Osteoblast (primary cell): ENCODE results near the gene DDR1. TPM values are rescaled to one million over a fixed set of nuclear protein-coding genes. Genes with fewer than 3 reads are reported as not detected.
A peak's percentile ranks its signal among the peaks of the same experiment; 100 is the strongest.

Experiments
- DNase-seq: peaks from one replicate; pipeline ENCODE4 v3.0.0; 2011; ENCODE audit warnings: low spot score, mixed read lengths; ENCODE audit not compliant: insufficient read length; ENCODE audit errors: missing footprints
- H2AFZ ChIP-seq: 2 replicates; pipeline ENCODE4 v1.6.0; 2011; ENCODE audit warnings: mild to moderate bottlenecking, low read length
- H3K27ac ChIP-seq: 2 replicates; pipeline ENCODE4 v1.5.1; 2011; ENCODE audit warnings: mild to moderate bottlenecking, low read depth, low read length, moderate library complexity
- H3K27me3 ChIP-seq: 2 replicates; pipeline ENCODE4 v1.6.0; 2012; ENCODE audit warnings: mild to moderate bottlenecking, control low read depth, inconsistent platforms, low read length, moderate library complexity; ENCODE audit not compliant: insufficient read depth
- H3K36me3 ChIP-seq: 2 replicates; pipeline ENCODE4 v1.5.1; 2011; ENCODE audit warnings: mild to moderate bottlenecking, low read length, control low read depth, moderate library complexity; ENCODE audit not compliant: insufficient read depth
- H3K4me1 ChIP-seq: 2 replicates; pipeline ENCODE4 v1.5.1; 2011; ENCODE audit warnings: mild to moderate bottlenecking, low read length, control low read depth, moderate library complexity; ENCODE audit not compliant: insufficient read depth
- H3K4me2 ChIP-seq: 2 replicates; pipeline ENCODE4 v1.6.0; 2011; ENCODE audit warnings: mild to moderate bottlenecking, low read length; ENCODE audit not compliant: insufficient read depth
- H3K4me3 ChIP-seq: fragments of 200-600 bp; sonication (generic); 3 replicates; pipeline ENCODE4 v1.5.1; 2012; ENCODE audit warnings: mild to moderate bottlenecking, low read length, inconsistent platforms; ENCODE audit not compliant: insufficient read depth
- H3K79me2 ChIP-seq: 2 replicates; pipeline ENCODE4 v1.6.0; 2012; ENCODE audit warnings: mild to moderate bottlenecking, low read length, control low read depth, inconsistent platforms; ENCODE audit not compliant: insufficient read depth
- H3K9me3 ChIP-seq: 2 replicates; pipeline ENCODE4 v1.5.1; 2011; ENCODE audit warnings: low read depth, low read length, control low read depth
- H4K20me1 ChIP-seq: 2 replicates; pipeline ENCODE4 v1.6.0; 2012; ENCODE audit warnings: mild to moderate bottlenecking, low read length, control low read depth; ENCODE audit not compliant: insufficient read depth
- CTCF ChIP-seq: IDR thresholded peaks from 2 replicates; pipeline ENCODE4 v1.5.1; 2011; ENCODE audit warnings: mild to moderate bottlenecking, low read depth, low read length, moderate library complexity; ENCODE audit errors: extremely low read depth
- total RNA-seq: library from RNA; depleted of rRNA; stranded (reverse); fragments of >200 nt; gene quantifications from 2 replicates; pipeline ENCODE4 v1.2.3, GENCODE V29; 2012

Gene DDR1
- total RNA-seq, 1 donor, result 22.4 TPM

GRCh38 chr6:30885481-30885998, 1.2 kb downstream of the DDR1 start:
- Histone ChIP-seq H4K20me1 (peaks cover 7% of the 10 kb centered on the region), H3K79me2 (peaks cover 21% of the 10 kb centered on the region), H3K27me3 (no peaks in the 10 kb centered on the region), H3K4me1 (peaks cover 44% of the 10 kb centered on the region), H3K36me3 (no peaks in the 10 kb centered on the region), H3K27ac (peak overlapping the region; percentile 3), H3K4me3 (peak overlapping the region; percentile 79), H2AFZ (peak overlapping the region; percentile 54), H3K4me2 (peak overlapping the region; percentile 96), H3K9me3 (no peaks in the 10 kb centered on the region)
- no peak for TF ChIP-seq CTCF
- DNase-seq, result peak; percentile 85

- Histone ChIP-seq H3K4me3 (peak overlapping the region; percentile 79), H2AFZ (peak overlapping the region; percentile 54), H3K79me2 (peaks cover 21% of the 10 kb centered on the region), H4K20me1 (peaks cover 7% of the 10 kb centered on the region), H3K27me3 (no peaks in the 10 kb centered on the region), H3K9me3 (no peaks in the 10 kb centered on the region), H3K36me3 (no peaks in the 10 kb centered on the region), H3K4me1 (peaks cover 44% of the 10 kb centered on the region), H3K27ac (peak overlapping the region; percentile 3), H3K4me2 (peak overlapping the region; percentile 96)
- peak; percentile 97 for DNase-seq
- no peak for TF ChIP-seq CTCF
Observed at GRCh38 chr6:30885999-30886896, 1.9 kb downstream of the DDR1 start.

DNA sequence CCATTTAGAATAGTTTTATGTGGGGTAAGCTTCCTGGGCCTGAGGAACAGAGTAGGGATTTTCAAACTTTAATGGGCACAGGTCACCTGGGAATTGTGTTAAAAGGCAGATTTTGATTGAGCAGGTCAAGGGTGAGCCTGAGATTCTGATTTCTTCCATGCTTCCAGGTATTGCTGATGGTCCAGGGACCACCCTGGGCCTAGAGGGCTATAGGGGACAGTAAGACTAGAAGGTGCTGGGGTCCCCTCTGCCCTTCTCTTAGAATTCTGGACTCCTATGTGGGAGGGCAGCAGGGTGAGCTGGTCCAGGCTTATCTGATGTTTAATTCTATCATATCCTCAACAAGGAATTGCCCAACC, 2.6 kb downstream of the DDR1 start:
- H2AFZ ChIP-seq, result no peak overlapping the region
- H3K27me3 ChIP-seq, result no peaks in the 10 kb centered on the region
- H3K9me3 ChIP-seq, result no peaks in the 10 kb centered on the region
- H3K36me3 ChIP-seq, result no peaks in the 10 kb centered on the region
- H3K4me2 ChIP-seq, result peak overlapping the region; percentile 96
- peaks cover 7% of the 10 kb centered on the region for H4K20me1 ChIP-seq
- no peak overlapping the region for H3K4me3 ChIP-seq
- peaks cover 21% of the 10 kb centered on the region for H3K79me2 ChIP-seq
- peaks cover 41% of the 10 kb centered on the region for H3K4me1 ChIP-seq
- peak; percentile 70 for DNase-seq
- H3K27ac ChIP-seq, result no peak overlapping the region
- TF ChIP-seq CTCF, result no peak
